HCT116 (cell line): Measurements from ENCODE around the gene KRTAP5-2.

Experiments
- CTCF ChIP-seq, 3 experiments: fragments of 200-600 bp in 1 of 3; sonication (generic) in 1 of 3; IDR thresholded peaks in 2 of 3; conservative IDR thresholded peaks in 1 of 3; 2 replicates each; pipeline ENCODE4 v1.5.1; 2012 to 2017; ENCODE audit warnings: low read depth in 2 of 3, low read length in 2 of 3, antibody characterized with exemption in 1 of 3, borderline replicate concordance in 1 of 3, control low read depth in 1 of 3, mild to moderate bottlenecking in 1 of 3, mixed read lengths in 1 of 3, mixed run types in 1 of 3, moderate library complexity in 1 of 3; ENCODE audit not compliant: insufficient read depth in 1 of 3
- EGR1 ChIP-seq: IDR thresholded peaks from 2 replicates; pipeline ENCODE4 v1.6.1; 2012; ENCODE audit warnings: low read depth
- ELF1 ChIP-seq: IDR thresholded peaks from 2 replicates; pipeline ENCODE4 v1.6.1; 2012; ENCODE audit warnings: low read depth, borderline replicate concordance
- EZH2 ChIP-seq: fragments of 200-600 bp; sonication (generic); IDR thresholded peaks from 2 replicates; pipeline ENCODE4 v1.6.1; 2017; ENCODE audit warnings: antibody characterized with exemption, mixed run types
- POLR2A ChIP-seq: IDR thresholded peaks from 2 replicates; pipeline ENCODE4 v1.7.0; 2011; ENCODE audit warnings: borderline replicate concordance; ENCODE audit not compliant: insufficient read depth, insufficient read length; ENCODE audit errors: extremely low read depth
- POLR2AphosphoS5 ChIP-seq: IDR thresholded peaks from 2 replicates; pipeline ENCODE4 v1.6.1; 2011; ENCODE audit warnings: mild to moderate bottlenecking, low read depth, low read length, moderate library complexity
- SP1 ChIP-seq: IDR thresholded peaks from 2 replicates; pipeline ENCODE4 v1.6.1; 2012; ENCODE audit warnings: low read depth
- TCF7L2 ChIP-seq: IDR thresholded peaks from 2 replicates; pipeline ENCODE4 v1.7.0; 2011; ENCODE audit warnings: borderline replicate concordance, inconsistent platforms; ENCODE audit not compliant: insufficient read depth, insufficient read length; ENCODE audit errors: extremely low read depth
- YY1 ChIP-seq: IDR thresholded peaks from 2 replicates; pipeline ENCODE4 v1.6.1; 2011; ENCODE audit warnings: low read length, low read depth, moderate library complexity, mild to moderate bottlenecking; ENCODE audit not compliant: insufficient replicate concordance; ENCODE audit errors: extremely low read depth
- ZFX ChIP-seq: fragments of 450-650 bp; IDR thresholded peaks from 2 replicates; pipeline ENCODE4 v1.6.1; 2017
- TF ChIP-seq, protein P1 (sequence below): IDR thresholded peaks from 2 replicates; pipeline ENCODE4 v1.6.1; 2012

- TF ChIP-seq POLR2AphosphoS5 (no peak), POLR2A (no peak), CTCF (IDR thresholded peaks at IDR 0.05 in 2 of 3, conservative IDR thresholded peaks at IDR 0.05 in 1 of 3; ENCODE audit: borderline replicate concordance in 1 of 3, insufficient read depth in 1 of 3, low read depth in 2 of 3, low read length in 2 of 3) (no peak), TCF7L2 (no peak), EZH2 (no peak), ZFX (no peak), SP1 (no peak), EGR1 (no peak), YY1 (no peak), ELF1 (no peak)
- TF ChIP-seq, protein P1, sequence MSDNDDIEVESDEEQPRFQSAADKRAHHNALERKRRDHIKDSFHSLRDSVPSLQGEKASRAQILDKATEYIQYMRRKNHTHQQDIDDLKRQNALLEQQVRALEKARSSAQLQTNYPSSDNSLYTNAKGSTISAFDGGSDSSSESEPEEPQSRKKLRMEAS, result no peak
These were observed 47.3 kb upstream of the KRTAP5-2 start for GRCh38 chr11:1645357-1645821.
